ENCODE results near the gene INPP5J. TPM values are rescaled to one million over a fixed set of nuclear protein-coding genes. Genes with fewer than 3 reads are reported as not detected.
"Not testable (repeated sequence)": the region's sequence is repeated elsewhere in the genome, so short reads cannot be mapped to it uniquely, and the experiment has no call there.

The INPP5J gene
- total and polyA plus RNA-seq, 2 donors = 0.47 to 1.1 TPM

GRCh38 chr22:31093086-31093850 is 29.5 kb upstream of the INPP5J start:
- H3K4me3 ChIP-seq (ENCODE audit: low read length in 2 of 2) = no peak overlapping the region
- WGBS = 97% methylated on average over 33 of the region's 33 CpGs
- H3K9me3 ChIP-seq (ENCODE audit: control insufficient read depth in 2 of 2, insufficient read depth in 1 of 2, low read length in 1 of 2) = no peaks in the 10 kb centered on the region
- DNase-seq (ENCODE audit: low read depth in 6 of 9, low spot score in 9 of 9) = no peak
- H3K27ac ChIP-seq (ENCODE audit: low read depth in 1 of 2, low read length in 1 of 2) = no peak overlapping the region
- no peaks in the 10 kb centered on the region for H3K27me3 ChIP-seq (ENCODE audit: control insufficient read depth in 2 of 2, insufficient read depth in 1 of 2, low read length in 1 of 2)
- H3K36me3 ChIP-seq (ENCODE audit: control insufficient read depth in 2 of 2, insufficient read depth in 2 of 2, low read length in 1 of 2) = peaks cover 19 to 55% of the 10 kb centered on the region in 2 donors
- H3K4me1 ChIP-seq (ENCODE audit: control insufficient read depth in 2 of 2, insufficient read depth in 2 of 2, low read length in 2 of 2) = no peaks in the 10 kb centered on the region

GRCh38 chr22:31094021-31094551 is 28.7 kb upstream of the INPP5J start:
- Histone ChIP-seq H3K36me3 (ENCODE audit: control insufficient read depth in 2 of 2, insufficient read depth in 2 of 2, low read length in 1 of 2) (peaks cover 12 to 53% of the 10 kb centered on the region in 2 donors), H3K4me1 (ENCODE audit: control insufficient read depth in 2 of 2, insufficient read depth in 2 of 2, low read length in 2 of 2) (no peaks in the 10 kb centered on the region), H3K27ac (ENCODE audit: low read depth in 1 of 2, low read length in 1 of 2) (no peak overlapping the region), H3K9me3 (ENCODE audit: control insufficient read depth in 2 of 2, insufficient read depth in 1 of 2, low read length in 1 of 2) (no peaks in the 10 kb centered on the region), H3K27me3 (ENCODE audit: control insufficient read depth in 2 of 2, insufficient read depth in 1 of 2, low read length in 1 of 2) (no peaks in the 10 kb centered on the region), H3K4me3 (ENCODE audit: low read length in 2 of 2) (no peak overlapping the region)
- DNase-seq (ENCODE audit: low read depth in 6 of 9, low spot score in 9 of 9) = no peak
- 99% methylated on average over 5 of the region's 5 CpGs for WGBS

GRCh38 chr22:31094741-31095140 is 28.0 kb upstream of the INPP5J start:
- Histone ChIP-seq H3K4me1 (ENCODE audit: control insufficient read depth in 2 of 2, insufficient read depth in 2 of 2, low read length in 2 of 2) (no peaks in the 10 kb centered on the region), H3K27me3 (ENCODE audit: control insufficient read depth in 2 of 2, insufficient read depth in 1 of 2, low read length in 1 of 2) (no peaks in the 10 kb centered on the region), H3K27ac (ENCODE audit: low read depth in 1 of 2, low read length in 1 of 2) (no peak overlapping the region), H3K4me3 (ENCODE audit: low read length in 2 of 2) (no peak overlapping the region), H3K9me3 (ENCODE audit: control insufficient read depth in 2 of 2, insufficient read depth in 1 of 2, low read length in 1 of 2) (no peaks in the 10 kb centered on the region), H3K36me3 (ENCODE audit: control insufficient read depth in 2 of 2, insufficient read depth in 2 of 2, low read length in 1 of 2) (peaks cover 14 to 58% of the 10 kb centered on the region in 2 donors)
- WGBS = over 99% methylated on average over 7 of the region's 7 CpGs
- DNase-seq (ENCODE audit: low read depth in 6 of 9, low spot score in 9 of 9) = no peak

GRCh38 chr22:31095637-31096249 is 27.0 kb upstream of the INPP5J start:
- H3K4me1 ChIP-seq (ENCODE audit: control insufficient read depth in 2 of 2, insufficient read depth in 2 of 2, low read length in 2 of 2) = no peaks in the 10 kb centered on the region
- H3K27me3 ChIP-seq (ENCODE audit: control insufficient read depth in 2 of 2, insufficient read depth in 1 of 2, low read length in 1 of 2) = no peaks in the 10 kb centered on the region
- no peak overlapping the region for H3K27ac ChIP-seq (ENCODE audit: low read depth in 1 of 2, low read length in 1 of 2)
- peaks cover 12 to 57% of the 10 kb centered on the region in 2 donors for H3K36me3 ChIP-seq (ENCODE audit: control insufficient read depth in 2 of 2, insufficient read depth in 2 of 2, low read length in 1 of 2)
- DNase-seq (ENCODE audit: low read depth in 6 of 9, low spot score in 9 of 9) = no peak
- no peaks in the 10 kb centered on the region for H3K9me3 ChIP-seq (ENCODE audit: control insufficient read depth in 2 of 2, insufficient read depth in 1 of 2, low read length in 1 of 2)
- H3K4me3 ChIP-seq (ENCODE audit: low read length in 2 of 2) = no peak overlapping the region
- 96% methylated on average over 3 of the region's 3 CpGs for WGBS

- no peaks in the 10 kb centered on the region for H3K27me3 ChIP-seq (ENCODE audit: control insufficient read depth in 2 of 2, insufficient read depth in 1 of 2, low read length in 1 of 2)
- no peak overlapping the region for H3K4me3 ChIP-seq (ENCODE audit: low read length in 2 of 2)
- H3K9me3 ChIP-seq (ENCODE audit: control insufficient read depth in 2 of 2, insufficient read depth in 1 of 2, low read length in 1 of 2) = no peaks in the 10 kb centered on the region
- no peak overlapping the region for H3K27ac ChIP-seq (ENCODE audit: low read depth in 1 of 2, low read length in 1 of 2)
- DNase-seq (ENCODE audit: low read depth in 6 of 9, low spot score in 9 of 9) = no peak
- no peaks in the 10 kb centered on the region for H3K4me1 ChIP-seq (ENCODE audit: control insufficient read depth in 2 of 2, insufficient read depth in 2 of 2, low read length in 2 of 2)
- H3K36me3 ChIP-seq (ENCODE audit: control insufficient read depth in 2 of 2, insufficient read depth in 2 of 2, low read length in 1 of 2) = peaks cover 12 to 50% of the 10 kb centered on the region in 2 donors
- WGBS = 94% methylated on average over 27 of the region's 27 CpGs
Observed at GRCh38 chr22:31096657-31097279, 26.0 kb upstream of the INPP5J start.

- WGBS = 89% methylated on average over 5 of the region's 5 CpGs
- H3K36me3 ChIP-seq (ENCODE audit: control insufficient read depth in 2 of 2, insufficient read depth in 2 of 2, low read length in 1 of 2) = peaks cover 10 to 44% of the 10 kb centered on the region in 2 donors
- H3K4me3 ChIP-seq (ENCODE audit: low read length in 2 of 2); H3K4me1 ChIP-seq (ENCODE audit: control insufficient read depth in 2 of 2, insufficient read depth in 2 of 2, low read length in 2 of 2); H3K27ac ChIP-seq (ENCODE audit: low read depth in 1 of 2, low read length in 1 of 2); H3K27me3 ChIP-seq (ENCODE audit: control insufficient read depth in 2 of 2, insufficient read depth in 1 of 2, low read length in 1 of 2); H3K9me3 ChIP-seq (ENCODE audit: control insufficient read depth in 2 of 2, insufficient read depth in 1 of 2, low read length in 1 of 2); DNase-seq (ENCODE audit: low read depth in 6 of 9, low spot score in 9 of 9): not testable (repeated sequence)
Observed at GRCh38 chr22:31097539-31097938, 25.2 kb upstream of the INPP5J start.

- no peak overlapping the region for H3K27ac ChIP-seq (ENCODE audit: low read depth in 1 of 2, low read length in 1 of 2)
Observed at GRCh38 chr22:31097941-31098631, 24.7 kb upstream of the INPP5J start.

GRCh38 chr22:31098632-31099110 is 24.1 kb upstream of the INPP5J start:
- H3K4me3 ChIP-seq (ENCODE audit: low read length in 2 of 2) = no peak overlapping the region
- H3K9me3 ChIP-seq (ENCODE audit: control insufficient read depth in 2 of 2, insufficient read depth in 1 of 2, low read length in 1 of 2) = no peaks in the 10 kb centered on the region
- no peaks in the 10 kb centered on the region for H3K4me1 ChIP-seq (ENCODE audit: control insufficient read depth in 2 of 2, insufficient read depth in 2 of 2, low read length in 2 of 2)
- 98% methylated on average over 36 of the region's 36 CpGs for WGBS
- H3K27me3 ChIP-seq (ENCODE audit: control insufficient read depth in 2 of 2, insufficient read depth in 1 of 2, low read length in 1 of 2) = no peaks in the 10 kb centered on the region
- peaks cover 10 to 35% of the 10 kb centered on the region in 2 donors for H3K36me3 ChIP-seq (ENCODE audit: control insufficient read depth in 2 of 2, insufficient read depth in 2 of 2, low read length in 1 of 2)
- no peak for DNase-seq (ENCODE audit: low read depth in 6 of 9, low spot score in 9 of 9)
- H3K27ac ChIP-seq (ENCODE audit: low read depth in 1 of 2, low read length in 1 of 2) = no peak overlapping the region

More at GRCh38 chr22:31097941-31098631, 24.7 kb upstream of the INPP5J start:
- Histone ChIP-seq H3K4me3 (ENCODE audit: low read length in 2 of 2) (no peak overlapping the region), H3K4me1 (ENCODE audit: control insufficient read depth in 2 of 2, insufficient read depth in 2 of 2, low read length in 2 of 2) (no peaks in the 10 kb centered on the region), H3K9me3 (ENCODE audit: control insufficient read depth in 2 of 2, insufficient read depth in 1 of 2, low read length in 1 of 2) (no peaks in the 10 kb centered on the region), H3K36me3 (ENCODE audit: control insufficient read depth in 2 of 2, insufficient read depth in 2 of 2, low read length in 1 of 2) (peaks cover 10 to 41% of the 10 kb centered on the region in 2 donors), H3K27me3 (ENCODE audit: control insufficient read depth in 2 of 2, insufficient read depth in 1 of 2, low read length in 1 of 2) (no peaks in the 10 kb centered on the region)
- no peak for DNase-seq (ENCODE audit: low read depth in 6 of 9, low spot score in 9 of 9)
- WGBS = 95% methylated on average over 10 of the region's 10 CpGs

Measured in thymus (tissue), 11 donors.